Measurements from ENCODE around the gene RFNG. TPM values are rescaled to one million over a fixed set of nuclear protein-coding genes. Genes with fewer than 3 reads are reported as not detected.

RFNG gene
- total RNA-seq, 1 experiment from 2014 or later = 37.9 TPM

- Mint-ChIP-seq H3K27ac (ENCODE audit: low read depth, unreplicated experiment) (no peak overlapping the region), H3K9me3 (ENCODE audit: unreplicated experiment) (no peaks in the 10 kb centered on the region), H3K36me3 (ENCODE audit: insufficient read depth, unreplicated experiment) (peaks cover 5% of the 10 kb centered on the region), H3K4me3 (ENCODE audit: unreplicated experiment) (no peak overlapping the region), H3K4me1 (ENCODE audit: insufficient read depth, unreplicated experiment) (peaks cover 10% of the 10 kb centered on the region), H3K27me3 (ENCODE audit: insufficient read depth, unreplicated experiment) (no peaks in the 10 kb centered on the region)
- POLR2A ChIA-PET = interaction anchor here (0.5 kb wide), 1 partner anchor 80 kb away, joined by 3 read pairs; no protein-coding TSS in a partner anchor
- CTCF ChIA-PET = interaction anchor here (0.6 to 0.9 kb wide), 5 partner anchors 29 to 216 kb away, joined by 3 read pairs; no protein-coding TSS in a partner anchor
- TF ChIP-seq CTCF (IDR thresholded peaks at IDR 0.05; ENCODE audit: unreplicated experiment) = no peak
- no TSS peak for BruUV-seq (replicated peaks)
- intact Hi-C loops (cut with micrococcal nuclease) = no loop called here
- no peak for DNase-seq (ENCODE audit: unreplicated experiment)
These were observed 33.2 kb downstream of the RFNG start for GRCh38 chr17:82018152-82018988.

GRCh38 chr17:82017612-82018151 is 33.9 kb downstream of the RFNG start:
- no peak for TF ChIP-seq CTCF (IDR thresholded peaks at IDR 0.05; ENCODE audit: unreplicated experiment)
- Mint-ChIP-seq H3K9me3 (ENCODE audit: unreplicated experiment) (no peaks in the 10 kb centered on the region), H3K36me3 (ENCODE audit: insufficient read depth, unreplicated experiment) (peaks cover 5% of the 10 kb centered on the region), H3K27ac (ENCODE audit: low read depth, unreplicated experiment) (no peak overlapping the region), H3K4me1 (ENCODE audit: insufficient read depth, unreplicated experiment) (peaks cover 10% of the 10 kb centered on the region), H3K4me3 (ENCODE audit: unreplicated experiment) (no peak overlapping the region), H3K27me3 (ENCODE audit: insufficient read depth, unreplicated experiment) (no peaks in the 10 kb centered on the region)
- POLR2A ChIA-PET = interaction anchor here (0.5 kb wide), 1 partner anchor 79 kb away, joined by 3 read pairs; no protein-coding TSS in a partner anchor
- intact Hi-C loops (cut with micrococcal nuclease) = no loop called here
- CTCF ChIA-PET = interaction anchor here (1.5 kb wide), 1 partner anchor 57 kb away, joined by 4 read pairs; the partner anchor contains the start of gene NOTUM
- BruUV-seq (replicated peaks) = no TSS peak
- DNase-seq (ENCODE audit: unreplicated experiment) = no peak

GRCh38 chr17:82016875-82017459 is 34.6 kb downstream of the RFNG start:
- ChIA-PET POLR2A (interaction anchor here (1.4 kb wide), 1 partner anchor 25 kb away, joined by 4 read pairs; no protein-coding TSS in a partner anchor), CTCF (interaction anchor here (0.7 to 1.5 kb wide), 2 partner anchors 13 to 56 kb away, joined by 4 read pairs; partner anchors contain the start of gene NOTUM)
- BruUV-seq (replicated peaks) = no TSS peak
- Mint-ChIP-seq H3K36me3 (ENCODE audit: insufficient read depth, unreplicated experiment) (peaks cover 5% of the 10 kb centered on the region), H3K27me3 (ENCODE audit: insufficient read depth, unreplicated experiment) (no peaks in the 10 kb centered on the region), H3K4me1 (ENCODE audit: insufficient read depth, unreplicated experiment) (peaks cover 10% of the 10 kb centered on the region), H3K9me3 (ENCODE audit: unreplicated experiment) (no peaks in the 10 kb centered on the region), H3K4me3 (ENCODE audit: unreplicated experiment) (no peak overlapping the region), H3K27ac (ENCODE audit: low read depth, unreplicated experiment) (no peak overlapping the region)
- intact Hi-C loops (cut with micrococcal nuclease) = no loop called here
- no peak for DNase-seq (ENCODE audit: unreplicated experiment)
- TF ChIP-seq CTCF (IDR thresholded peaks at IDR 0.05; ENCODE audit: unreplicated experiment) = no peak
